PC-9 (cell line): ENCODE results near the gene PSMD2. TPM values are rescaled to one million over a fixed set of nuclear protein-coding genes. Genes with fewer than 3 reads are reported as not detected.

Source experiments
- BruUV-seq: library from RNA; stranded (reverse); fragments of 400-500 nt; replicated peaks from 2 replicates; lab custom pipeline; 2021; lab: Mats Ljungman, UMichigan
- CTCF ChIA-PET: fragments of 300-600 bp; sonication (Branson Sonifier 250); formaldehyde crosslinking; loops from one replicate; lab custom pipeline; 2022; ENCODE audit warnings: antibody characterized with exemption; lab: Charles Lee
- POLR2A ChIA-PET: fragments of 300-600 bp; sonication (Branson Sonifier 250); formaldehyde crosslinking; loops from one replicate; lab custom pipeline; 2022; ENCODE audit warnings: antibody characterized with exemption; ENCODE audit not compliant: unreplicated experiment; lab: Charles Lee
- DNase-seq, 2 experiments: peaks; one replicate each; pipeline versions ENCODE4 v3.0.0 to v3.0.0-alpha.2; 2015 to 2022; ENCODE audit warnings: mixed read lengths in 1 of 2
- H2AFZ ChIP-seq: fragments of 200-600 bp; sonication (generic); 2 replicates; pipeline ENCODE4 v1.8.1; 2017; ENCODE audit warnings: antibody characterized with exemption
- H3F3A ChIP-seq: fragments of 200-600 bp; sonication (generic); 2 replicates; pipeline ENCODE4 v1.8.1; 2017; ENCODE audit warnings: antibody characterized with exemption, mild to moderate bottlenecking, low read depth; ENCODE audit not compliant: insufficient read depth
- H3K27ac ChIP-seq: fragments of 200-600 bp; sonication (generic); 2 replicates; pipeline ENCODE4 v1.6.1; 2016; ENCODE audit warnings: mixed run types
- H3K27me3 ChIP-seq: fragments of 200-600 bp; sonication (generic); 2 replicates; pipeline ENCODE4 v1.6.1; 2016; ENCODE audit warnings: low read depth, mixed run types; ENCODE audit not compliant: insufficient read depth
- H3K36me3 ChIP-seq: fragments of 200-600 bp; sonication (generic); 2 replicates; pipeline ENCODE4 v1.6.1; 2016; ENCODE audit warnings: low read depth, mixed run types
- H3K4me1 ChIP-seq: fragments of 200-600 bp; sonication (generic); replicated peaks from 2 replicates; pipeline ENCODE4 v1.6.1; 2016; ENCODE audit warnings: mixed run types; ENCODE audit not compliant: insufficient read depth
- H3K4me2 ChIP-seq: fragments of 200-600 bp; sonication (generic); 2 replicates; pipeline ENCODE4 v1.6.1; 2017; ENCODE audit warnings: mixed run types
- H3K4me3 ChIP-seq: fragments of 200-600 bp; sonication (generic); 2 replicates; pipeline ENCODE4 v1.6.1; 2016; ENCODE audit warnings: mixed run types
- H3K79me2 ChIP-seq: fragments of 200-600 bp; sonication (generic); 2 replicates; pipeline ENCODE4 v1.6.1; 2017; ENCODE audit warnings: low read depth, mixed run types
- H3K9me2 ChIP-seq: fragments of 200-600 bp; sonication (generic); 2 replicates; pipeline ENCODE4 v1.8.1; 2017; ENCODE audit warnings: mild to moderate bottlenecking; ENCODE audit not compliant: insufficient read depth
- H3K9me3 ChIP-seq: fragments of 200-600 bp; sonication (generic); 2 replicates; pipeline ENCODE4 v1.8.1; 2016; ENCODE audit warnings: low read depth; ENCODE audit not compliant: insufficient read depth
- H4K20me1 ChIP-seq: fragments of 200-600 bp; sonication (generic); 2 replicates; pipeline ENCODE4 v1.8.1; 2017; ENCODE audit not compliant: insufficient read depth
- CTCF ChIP-seq: fragments of 200-600 bp; sonication (generic); conservative IDR thresholded peaks from 2 replicates; pipeline ENCODE4 v1.6.1; 2017; ENCODE audit warnings: mixed run types, antibody characterized with exemption, mild to moderate bottlenecking, moderate library complexity
- EZH2 ChIP-seq: fragments of 200-600 bp; sonication (generic); IDR thresholded peaks from 2 replicates; pipeline ENCODE4 v1.8.0; 2017; ENCODE audit warnings: antibody characterized with exemption, low read depth
- intact Hi-C: fragments of 100-400 bp; cut with micrococcal nuclease; formaldehyde crosslinking; loops from one replicate; pipeline ENCODE4 v1.10.0; 2022; ENCODE audit not compliant: unreplicated experiment
- total RNA-seq: library from RNA; stranded (reverse); gene quantifications from 2 replicates; pipeline ENCODE4 v1.2.3, GENCODE V29; 2021

The PSMD2 gene
- total RNA-seq, 1 experiment from 2014 or later: 788 TPM

DNA sequence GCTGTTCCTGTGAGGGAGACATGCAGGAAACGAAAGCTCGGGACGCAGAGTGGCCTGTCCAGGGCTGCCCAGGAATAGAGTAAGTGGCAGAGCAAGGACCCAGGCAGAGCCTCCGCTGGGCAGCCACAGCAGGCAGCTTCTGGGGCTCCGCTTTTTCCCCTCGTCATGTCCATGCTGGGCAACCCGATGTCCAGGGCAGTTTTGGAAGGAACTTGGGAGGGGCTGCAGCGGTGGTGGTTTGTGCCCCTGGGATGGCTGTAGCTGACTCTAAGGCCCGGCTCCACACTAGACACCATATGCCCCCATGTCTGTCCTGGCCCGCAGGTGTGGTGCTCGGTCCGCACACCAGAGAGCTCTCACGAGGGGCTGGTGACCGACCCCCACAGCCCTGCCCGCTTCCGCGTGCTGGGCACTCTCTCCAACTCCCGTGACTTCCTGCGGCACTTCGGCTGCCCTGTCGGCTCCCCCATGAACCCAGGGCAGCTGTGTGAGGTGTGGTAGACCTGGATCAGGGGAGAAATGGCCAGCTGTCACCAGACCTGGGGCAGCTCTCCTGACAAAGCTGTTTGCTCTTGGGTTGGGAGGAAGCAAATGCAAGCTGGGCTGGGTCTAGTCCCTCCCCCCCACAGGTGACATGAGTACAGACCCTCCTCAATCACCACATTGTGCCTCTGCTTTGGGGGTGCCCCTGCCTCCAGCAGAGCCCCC is 7.1 kb upstream of the PSMD2 start:
- Histone ChIP-seq H3K4me3 (no peak overlapping the region), H3K27me3 (no peaks in the 10 kb centered on the region; the same call in 1 of the 2 replicates), H3K79me2 (no peaks in the 10 kb centered on the region), H3K36me3 (no peaks in the 10 kb centered on the region), H3K4me1 (no peaks in the 10 kb centered on the region), H3K4me2 (no peak overlapping the region), H4K20me1 (no peaks in the 10 kb centered on the region), H3F3A (no peaks in the 10 kb centered on the region), H3K27ac (no peak overlapping the region), H3K9me2 (no peaks in the 10 kb centered on the region), H3K9me3 (no peaks in the 10 kb centered on the region), H2AFZ (no peak overlapping the region)
- no peak for DNase-seq
- intact Hi-C loops: no loop called here
- BruUV-seq: no TSS peak
- ChIA-PET POLR2A (no interaction called here), CTCF (interaction anchor here (0.6 kb wide), 1 partner anchor 31 kb away, joined by 14 read pairs; no protein-coding TSS in a partner anchor)
- no peak for TF ChIP-seq CTCF
- no peak for TF ChIP-seq EZH2

- H3K4me2 ChIP-seq: no peak overlapping the region
- no peak overlapping the region for H3K27ac ChIP-seq
- H3K9me3 ChIP-seq: no peaks in the 10 kb centered on the region
- H3K36me3 ChIP-seq: peaks cover 5% of the 10 kb centered on the region
- H2AFZ ChIP-seq: no peak overlapping the region
- peaks cover 17% of the 10 kb centered on the region for H3K79me2 ChIP-seq
- peaks cover 8% of the 10 kb centered on the region for H4K20me1 ChIP-seq
- H3F3A ChIP-seq: peaks cover 24% of the 10 kb centered on the region; the same call in 1 of the 2 replicates
- peaks cover 6% of the 10 kb centered on the region for H3K4me1 ChIP-seq
- DNase-seq: no peak
- no TSS peak for BruUV-seq
- CTCF ChIA-PET: no interaction called here
- intact Hi-C loops: no loop called here
- no peaks in the 10 kb centered on the region; the same call in 1 of the 2 replicates for H3K27me3 ChIP-seq
- POLR2A ChIA-PET: interaction anchor here (0.8 kb wide), 1 partner anchor 118 kb away, joined by 6 read pairs; no protein-coding TSS in a partner anchor
- TF ChIP-seq EZH2 (no peak), CTCF (no peak)
- no peak overlapping the region for H3K4me3 ChIP-seq
- no peaks in the 10 kb centered on the region for H3K9me2 ChIP-seq
Observed at GRCh38 chr3:184295771-184296170, 3.3 kb upstream of the PSMD2 start.

DNA sequence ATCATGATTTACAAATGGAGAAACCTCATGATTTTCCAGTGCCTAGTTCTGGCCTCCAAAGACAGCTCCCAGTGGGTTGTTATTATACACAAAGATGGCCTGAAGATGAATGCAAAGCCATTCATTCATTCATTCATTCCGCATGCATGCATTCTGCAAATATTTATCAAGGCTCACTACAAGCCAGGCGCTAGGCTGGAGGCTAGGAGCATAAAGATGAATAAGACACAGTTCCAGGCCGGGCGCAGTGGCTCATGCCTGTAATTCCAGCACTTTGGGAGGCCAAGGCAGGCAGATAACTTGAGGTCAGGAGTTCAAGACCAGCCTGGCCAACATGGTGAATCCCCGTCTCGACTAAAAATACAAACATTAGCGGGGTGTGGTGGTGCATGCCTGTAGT is 2.4 kb upstream of the PSMD2 start:
- no TSS peak for BruUV-seq
- intact Hi-C loops: no loop called here
- Histone ChIP-seq H3F3A (peaks cover 32% of the 10 kb centered on the region; the same call in 1 of the 2 replicates), H2AFZ (no peak overlapping the region), H3K27ac (no peak overlapping the region), H3K79me2 (peaks cover 25% of the 10 kb centered on the region), H3K27me3 (no peaks in the 10 kb centered on the region; the same call in 1 of the 2 replicates), H3K4me2 (no peak overlapping the region), H3K9me3 (no peaks in the 10 kb centered on the region), H3K4me3 (no peak overlapping the region), H3K4me1 (peaks cover 15% of the 10 kb centered on the region), H3K9me2 (no peaks in the 10 kb centered on the region), H4K20me1 (peaks cover 15% of the 10 kb centered on the region), H3K36me3 (peaks cover 14% of the 10 kb centered on the region)
- CTCF ChIA-PET: no interaction called here
- DNase-seq: peak in 1 of 2 experiments; percentile 69
- no peak for TF ChIP-seq CTCF
- no peak for TF ChIP-seq EZH2
- POLR2A ChIA-PET: interaction anchor here (0.8 kb wide), 1 partner anchor 117 kb away, joined by 6 read pairs; no protein-coding TSS in a partner anchor
